ENCODE data around the gene ESR1.

The ESR1 gene

GRCh38 chr6:151813858-151814257 lies 6.4 kb downstream of the ESR1 start:
- H3K4me1 ChIP-seq (ENCODE audit: control insufficient read depth, insufficient read depth, low read length), result no peaks in the 10 kb centered on the region
- no peak for DNase-seq (ENCODE audit: low read depth, low spot score)
- H3K36me3 ChIP-seq (ENCODE audit: control insufficient read depth, insufficient read depth, low read length), result no peaks in the 10 kb centered on the region
- WGBS (ENCODE audit: insufficient coverage, insufficient read length), result no CpG with 5 or more reads among the region's 7 CpGs
- no peak overlapping the region for H3K4me3 ChIP-seq (ENCODE audit: low read length)
- no peak overlapping the region for H3K27ac ChIP-seq (ENCODE audit: low read length)
- H3K9me3 ChIP-seq (ENCODE audit: control insufficient read depth, insufficient read depth, low read length), result no peaks in the 10 kb centered on the region
- peaks cover 7% of the 10 kb centered on the region for H3K27me3 ChIP-seq (ENCODE audit: control insufficient read depth, insufficient read depth, low read length)

GRCh38 chr6:151814614-151815013 lies 7.1 kb downstream of the ESR1 start:
- no peak for DNase-seq (ENCODE audit: low read depth, low spot score)
- Histone ChIP-seq H3K36me3 (ENCODE audit: control insufficient read depth, insufficient read depth, low read length) (no peaks in the 10 kb centered on the region), H3K27ac (ENCODE audit: low read length) (no peak overlapping the region), H3K4me3 (ENCODE audit: low read length) (no peak overlapping the region), H3K27me3 (ENCODE audit: control insufficient read depth, insufficient read depth, low read length) (no peaks in the 10 kb centered on the region), H3K9me3 (ENCODE audit: control insufficient read depth, insufficient read depth, low read length) (no peaks in the 10 kb centered on the region), H3K4me1 (ENCODE audit: control insufficient read depth, insufficient read depth, low read length) (no peaks in the 10 kb centered on the region)
- no CpG with 5 or more reads among the region's 1 CpG for WGBS (ENCODE audit: insufficient coverage, insufficient read length)

GRCh38 chr6:151822252-151823111 lies 15.0 kb downstream of the ESR1 start:
- Histone ChIP-seq H3K9me3 (ENCODE audit: control insufficient read depth, insufficient read depth, low read length) (no peaks in the 10 kb centered on the region), H3K4me1 (ENCODE audit: control insufficient read depth, insufficient read depth, low read length) (no peaks in the 10 kb centered on the region), H3K27me3 (ENCODE audit: control insufficient read depth, insufficient read depth, low read length) (no peaks in the 10 kb centered on the region), H3K36me3 (ENCODE audit: control insufficient read depth, insufficient read depth, low read length) (no peaks in the 10 kb centered on the region), H3K4me3 (ENCODE audit: low read length) (no peak overlapping the region), H3K27ac (ENCODE audit: low read length) (no peak overlapping the region)
- WGBS (ENCODE audit: insufficient coverage, insufficient read length), result no CpG with 5 or more reads among the region's 7 CpGs
- no peak for DNase-seq (ENCODE audit: low read depth, low spot score)

- no CpG with 5 or more reads among the region's 4 CpGs for WGBS (ENCODE audit: insufficient coverage, insufficient read length)
- no peak for DNase-seq (ENCODE audit: low read depth, low spot score)
These were observed 19.1 kb downstream of the ESR1 start for GRCh38 chr6:151826517-151827142.

GRCh38 chr6:151832710-151833109 lies 25.2 kb downstream of the ESR1 start:
- H3K9me3 ChIP-seq (ENCODE audit: control insufficient read depth, insufficient read depth, low read length), result no peaks in the 10 kb centered on the region
- no peaks in the 10 kb centered on the region for H3K36me3 ChIP-seq (ENCODE audit: control insufficient read depth, insufficient read depth, low read length)
- H3K4me1 ChIP-seq (ENCODE audit: control insufficient read depth, insufficient read depth, low read length), result no peaks in the 10 kb centered on the region
- H3K27me3 ChIP-seq (ENCODE audit: control insufficient read depth, insufficient read depth, low read length), result no peaks in the 10 kb centered on the region
- DNase-seq (ENCODE audit: low read depth, low spot score), result no peak
- H3K27ac ChIP-seq (ENCODE audit: low read length), result no peak overlapping the region
- no CpG with 5 or more reads among the region's 3 CpGs for WGBS (ENCODE audit: insufficient coverage, insufficient read length)
- no peak overlapping the region for H3K4me3 ChIP-seq (ENCODE audit: low read length)

More at GRCh38 chr6:151826517-151827142, 19.1 kb downstream of the ESR1 start:
- H3K9me3 ChIP-seq (ENCODE audit: control insufficient read depth, insufficient read depth, low read length), result no peaks in the 10 kb centered on the region
- no peak overlapping the region for H3K4me3 ChIP-seq (ENCODE audit: low read length)
- H3K27ac ChIP-seq (ENCODE audit: low read length), result no peak overlapping the region
- no peaks in the 10 kb centered on the region for H3K36me3 ChIP-seq (ENCODE audit: control insufficient read depth, insufficient read depth, low read length)
- no peaks in the 10 kb centered on the region for H3K27me3 ChIP-seq (ENCODE audit: control insufficient read depth, insufficient read depth, low read length)
- no peaks in the 10 kb centered on the region for H3K4me1 ChIP-seq (ENCODE audit: control insufficient read depth, insufficient read depth, low read length)

GRCh38 chr6:151835396-151835795 lies 27.9 kb downstream of the ESR1 start:
- no peak for DNase-seq (ENCODE audit: low read depth, low spot score)
- no peak overlapping the region for H3K4me3 ChIP-seq (ENCODE audit: low read length)
- no CpG with 5 or more reads among the region's 4 CpGs for WGBS (ENCODE audit: insufficient coverage, insufficient read length)
- H3K27ac ChIP-seq (ENCODE audit: low read length), result no peak overlapping the region
- H3K4me1 ChIP-seq (ENCODE audit: control insufficient read depth, insufficient read depth, low read length), result no peaks in the 10 kb centered on the region
- H3K36me3 ChIP-seq (ENCODE audit: control insufficient read depth, insufficient read depth, low read length), result no peaks in the 10 kb centered on the region
- no peaks in the 10 kb centered on the region for H3K27me3 ChIP-seq (ENCODE audit: control insufficient read depth, insufficient read depth, low read length)
- no peaks in the 10 kb centered on the region for H3K9me3 ChIP-seq (ENCODE audit: control insufficient read depth, insufficient read depth, low read length)

GRCh38 chr6:151837223-151837622 lies 29.7 kb downstream of the ESR1 start:
- no CpG with 5 or more reads among the region's 5 CpGs for WGBS (ENCODE audit: insufficient coverage, insufficient read length)
- no peaks in the 10 kb centered on the region for H3K9me3 ChIP-seq (ENCODE audit: control insufficient read depth, insufficient read depth, low read length)
- H3K4me1 ChIP-seq (ENCODE audit: control insufficient read depth, insufficient read depth, low read length), result no peaks in the 10 kb centered on the region
- no peak overlapping the region for H3K4me3 ChIP-seq (ENCODE audit: low read length)
- DNase-seq (ENCODE audit: low read depth, low spot score), result no peak
- H3K27me3 ChIP-seq (ENCODE audit: control insufficient read depth, insufficient read depth, low read length), result no peaks in the 10 kb centered on the region
- no peak overlapping the region for H3K27ac ChIP-seq (ENCODE audit: low read length)
- no peaks in the 10 kb centered on the region for H3K36me3 ChIP-seq (ENCODE audit: control insufficient read depth, insufficient read depth, low read length)

GRCh38 chr6:151842816-151843215 lies 35.3 kb downstream of the ESR1 start:
- H3K4me3 ChIP-seq (ENCODE audit: low read length), result no peak overlapping the region
- DNase-seq (ENCODE audit: low read depth, low spot score), result no peak
- no peaks in the 10 kb centered on the region for H3K36me3 ChIP-seq (ENCODE audit: control insufficient read depth, insufficient read depth, low read length)
- no peak overlapping the region for H3K27ac ChIP-seq (ENCODE audit: low read length)
- H3K27me3 ChIP-seq (ENCODE audit: control insufficient read depth, insufficient read depth, low read length), result no peaks in the 10 kb centered on the region
- no CpG with 5 or more reads among the region's 2 CpGs for WGBS (ENCODE audit: insufficient coverage, insufficient read length)
- no peaks in the 10 kb centered on the region for H3K4me1 ChIP-seq (ENCODE audit: control insufficient read depth, insufficient read depth, low read length)
- no peaks in the 10 kb centered on the region for H3K9me3 ChIP-seq (ENCODE audit: control insufficient read depth, insufficient read depth, low read length)

- peak; percentile 33 for DNase-seq (ENCODE audit: low read depth, low spot score)
- H3K27ac ChIP-seq (ENCODE audit: low read length), result no peak overlapping the region
- no peak overlapping the region for H3K4me3 ChIP-seq (ENCODE audit: low read length)
- no peaks in the 10 kb centered on the region for H3K4me1 ChIP-seq (ENCODE audit: control insufficient read depth, insufficient read depth, low read length)
- no peaks in the 10 kb centered on the region for H3K36me3 ChIP-seq (ENCODE audit: control insufficient read depth, insufficient read depth, low read length)
- no CpG with 5 or more reads among the region's 1 CpG for WGBS (ENCODE audit: insufficient coverage, insufficient read length)
- no peaks in the 10 kb centered on the region for H3K9me3 ChIP-seq (ENCODE audit: control insufficient read depth, insufficient read depth, low read length)
- H3K27me3 ChIP-seq (ENCODE audit: control insufficient read depth, insufficient read depth, low read length), result no peaks in the 10 kb centered on the region
These were observed 39.6 kb downstream of the ESR1 start for GRCh38 chr6:151847064-151847463.

GRCh38 chr6:151850479-151851003 lies 43.1 kb downstream of the ESR1 start:
- no peaks in the 10 kb centered on the region for H3K27me3 ChIP-seq (ENCODE audit: control insufficient read depth, insufficient read depth, low read length)
- no peak overlapping the region for H3K4me3 ChIP-seq (ENCODE audit: low read length)
- no peaks in the 10 kb centered on the region for H3K9me3 ChIP-seq (ENCODE audit: control insufficient read depth, insufficient read depth, low read length)
- H3K27ac ChIP-seq (ENCODE audit: low read length), result no peak overlapping the region
- no peaks in the 10 kb centered on the region for H3K36me3 ChIP-seq (ENCODE audit: control insufficient read depth, insufficient read depth, low read length)
- no peaks in the 10 kb centered on the region for H3K4me1 ChIP-seq (ENCODE audit: control insufficient read depth, insufficient read depth, low read length)
- DNase-seq (ENCODE audit: low read depth, low spot score), result no peak
- no CpG with 5 or more reads among the region's 5 CpGs for WGBS (ENCODE audit: insufficient coverage, insufficient read length)

Data from iPS DF 6.9 (cell line).